Measurements from ENCODE around the gene TRABD2B. TPM values are rescaled to one million over a fixed set of nuclear protein-coding genes. Genes with fewer than 3 reads are reported as not detected.

TRABD2B gene
- total RNA-seq, 1 experiment from 2014 or later = 0.05 TPM

- no peak for TF ChIP-seq REST (IDR thresholded peaks at IDR 0.05; ENCODE audit: low read depth)
- TF ChIP-seq MAX (IDR thresholded peaks at IDR 0.05) = no peak
- no peak for TF ChIP-seq EZH2phosphoT487 (IDR thresholded peaks at IDR 0.05; ENCODE audit: borderline replicate concordance)
- no peak for TF ChIP-seq POLR2A (IDR thresholded peaks at IDR 0.05; ENCODE audit: borderline replicate concordance, extremely low read depth, insufficient read depth, insufficient read length)
These were observed 159.2 kb downstream of the TRABD2B start (continued) for GRCh38 chr1:47837866-47838561.

DNA sequence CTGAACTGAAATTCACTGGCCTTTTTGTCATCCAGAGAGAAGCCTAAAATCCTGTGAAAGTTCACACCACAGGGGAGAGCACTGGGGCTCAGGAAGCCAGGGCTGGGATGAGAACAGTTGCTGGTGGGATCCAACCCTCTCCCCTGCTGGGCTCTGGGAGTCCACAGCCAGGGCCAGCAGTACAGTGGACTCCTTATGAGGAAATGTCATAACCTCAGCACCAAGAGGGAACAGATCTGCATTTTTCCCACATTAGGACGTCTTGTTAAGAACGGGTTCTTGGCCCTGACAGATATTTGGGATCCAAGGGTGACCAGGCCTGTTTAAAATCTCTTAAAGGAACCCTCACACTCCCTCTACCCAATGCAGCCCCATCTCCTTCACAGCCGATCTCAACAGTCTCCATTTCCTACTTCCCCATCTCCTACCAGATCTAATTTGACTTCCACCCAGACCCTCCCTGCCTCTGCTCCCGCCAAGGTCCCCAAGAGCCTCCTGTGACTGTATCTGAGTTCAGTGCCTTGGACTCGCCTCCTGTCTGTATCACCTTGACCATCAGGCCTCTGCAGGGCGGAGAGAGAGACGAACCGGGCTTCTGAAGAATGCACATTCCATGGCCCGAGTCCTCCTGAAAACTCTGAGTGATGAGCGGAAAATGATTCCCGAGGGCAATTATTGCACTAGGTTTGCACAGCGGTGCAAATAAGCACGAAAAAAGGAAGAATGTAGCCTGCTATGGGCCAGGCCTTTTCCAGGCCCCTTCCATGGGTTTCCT, 159.9 kb downstream of the TRABD2B start:
- POLR2A ChIA-PET = no interaction called here
- H3K9me3 ChIP-seq (ENCODE audit: control insufficient read depth in 1 of 2, insufficient read depth in 1 of 2, low read depth in 1 of 2, low read length in 2 of 2) = 0 out of 4 replicates have a peak, but pooled peaks cover 0 to 3% of the 10 kb centered on the region in 2 experiments
- no peaks in the 10 kb centered on the region for H3K4me1 ChIP-seq (ENCODE audit: control insufficient read depth in 1 of 2, insufficient read depth in 2 of 2, low read length in 2 of 2)
- H2AFZ ChIP-seq (ENCODE audit: low read depth, low read length, poor library complexity, severe bottlenecking) = no peak overlapping the region
- H3K79me2 ChIP-seq (ENCODE audit: insufficient read depth, low read length) = no peaks in the 10 kb centered on the region
- H3K9ac ChIP-seq (ENCODE audit: low read length) = no peak overlapping the region
- DNase-seq (ENCODE audit: low read depth, low spot score) (no peak), ATAC-seq (no peak)
- H3K36me3 ChIP-seq (ENCODE audit: control insufficient read depth in 1 of 2, insufficient read depth in 2 of 2, low read length in 2 of 2) = no peaks in the 10 kb centered on the region
- CTCF ChIA-PET = no interaction called here
- RAD21 ChIA-PET (ENCODE audit: low non-redundant PET in 1 of 2, low total read pairs in 2 of 2, uncharacterized antibody in 2 of 2, unreplicated experiment in 2 of 2) = no interaction called here
- intact Hi-C loops (cut with micrococcal nuclease) = no loop called here
- no peak overlapping the region for H3K4me2 ChIP-seq (ENCODE audit: low read length)
- no TSS peak for BruUV-seq (replicated peaks)
- no peaks in the 10 kb centered on the region for H3K9me2 ChIP-seq (ENCODE audit: insufficient read depth)
- TF ChIP-seq POLR2A (IDR thresholded peaks at IDR 0.05; ENCODE audit: borderline replicate concordance, extremely low read depth, insufficient read depth, insufficient read length) = no peak
- TF ChIP-seq ELF1 (IDR thresholded peaks at IDR 0.05; ENCODE audit: borderline replicate concordance, low read depth) = no peak
- TF ChIP-seq, protein P1, sequence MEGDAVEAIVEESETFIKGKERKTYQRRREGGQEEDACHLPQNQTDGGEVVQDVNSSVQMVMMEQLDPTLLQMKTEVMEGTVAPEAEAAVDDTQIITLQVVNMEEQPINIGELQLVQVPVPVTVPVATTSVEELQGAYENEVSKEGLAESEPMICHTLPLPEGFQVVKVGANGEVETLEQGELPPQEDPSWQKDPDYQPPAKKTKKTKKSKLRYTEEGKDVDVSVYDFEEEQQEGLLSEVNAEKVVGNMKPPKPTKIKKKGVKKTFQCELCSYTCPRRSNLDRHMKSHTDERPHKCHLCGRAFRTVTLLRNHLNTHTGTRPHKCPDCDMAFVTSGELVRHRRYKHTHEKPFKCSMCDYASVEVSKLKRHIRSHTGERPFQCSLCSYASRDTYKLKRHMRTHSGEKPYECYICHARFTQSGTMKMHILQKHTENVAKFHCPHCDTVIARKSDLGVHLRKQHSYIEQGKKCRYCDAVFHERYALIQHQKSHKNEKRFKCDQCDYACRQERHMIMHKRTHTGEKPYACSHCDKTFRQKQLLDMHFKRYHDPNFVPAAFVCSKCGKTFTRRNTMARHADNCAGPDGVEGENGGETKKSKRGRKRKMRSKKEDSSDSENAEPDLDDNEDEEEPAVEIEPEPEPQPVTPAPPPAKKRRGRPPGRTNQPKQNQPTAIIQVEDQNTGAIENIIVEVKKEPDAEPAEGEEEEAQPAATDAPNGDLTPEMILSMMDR (IDR thresholded peaks at IDR 0.05 in 2 of 3, conservative IDR thresholded peaks at IDR 0.05 in 1 of 3; ENCODE audit: borderline replicate concordance in 1 of 3, insufficient read depth in 1 of 3, low read depth in 2 of 3, low read length in 2 of 3) = no peak
- no peak for TF ChIP-seq CEBPB (IDR thresholded peaks at IDR 0.05; ENCODE audit: low read depth)
- TF ChIP-seq TCF7L2 (IDR thresholded peaks at IDR 0.05; ENCODE audit: borderline replicate concordance, extremely low read depth, insufficient read depth, insufficient read length) = no peak
- no peak for TF ChIP-seq FOSL1 (IDR thresholded peaks at IDR 0.05; ENCODE audit: low read depth)
- H3K27me3 ChIP-seq (ENCODE audit: insufficient read depth, low read length) = peaks cover 10% of the 10 kb centered on the region; the same call in 1 of the 2 replicates
- H3K4me3 ChIP-seq (replicated peaks in 1 of 2; ENCODE audit: low read depth in 1 of 2, low read length in 2 of 2) = no peak overlapping the region
- H3K27ac ChIP-seq (ENCODE audit: low read depth, low read length) = no peak overlapping the region
- no peaks in the 10 kb centered on the region for H4K20me1 ChIP-seq (ENCODE audit: insufficient read depth)

All from HCT116 (cell line).